ENCODE data around the gene CAPN15.

CAPN15 gene

GRCh38 chr16:543301-544164 is 16.0 kb downstream of the CAPN15 start:
- no peak for DNase-seq (ENCODE audit: low read depth in 3 of 3, low spot score in 1 of 3)

- DNase-seq (ENCODE audit: low read depth in 3 of 3, low spot score in 1 of 3) = no peak
Measured at GRCh38 chr16:544517-544916, 17.0 kb downstream of the CAPN15 start.

- peak in 1 of 3 donors; percentile 45 for DNase-seq (ENCODE audit: low read depth in 3 of 3, low spot score in 1 of 3)
Measured at GRCh38 chr16:546909-547770, 19.6 kb downstream of the CAPN15 start.

- no peak for DNase-seq (ENCODE audit: low read depth in 3 of 3, low spot score in 1 of 3)
Measured at GRCh38 chr16:548586-548985, 21.1 kb downstream of the CAPN15 start.

GRCh38 chr16:549544-550263 is 22.2 kb downstream of the CAPN15 start:
- DNase-seq (ENCODE audit: low read depth in 3 of 3, low spot score in 1 of 3) = no peak

GRCh38 chr16:551210-551609 is 23.7 kb downstream of the CAPN15 start:
- no peak for DNase-seq (ENCODE audit: low read depth in 3 of 3, low spot score in 1 of 3)

GRCh38 chr16:552171-552570 is 24.7 kb downstream of the CAPN15 start:
- DNase-seq (ENCODE audit: low read depth in 3 of 3, low spot score in 1 of 3) = no peak

- no peak for DNase-seq (ENCODE audit: low read depth in 3 of 3, low spot score in 1 of 3)
Measured at GRCh38 chr16:553601-554296, 26.2 kb downstream of the CAPN15 start.

GRCh38 chr16:554297-554621 is 26.7 kb downstream of the CAPN15 start:
- DNase-seq (ENCODE audit: low read depth in 3 of 3, low spot score in 1 of 3) = no peak

- DNase-seq (ENCODE audit: low read depth in 3 of 3, low spot score in 1 of 3) = no peak
Measured at GRCh38 chr16:554640-555365, 27.3 kb downstream of the CAPN15 start.

GRCh38 chr16:555528-556473 is 28.3 kb downstream of the CAPN15 start:
- DNase-seq (ENCODE audit: low read depth in 3 of 3, low spot score in 1 of 3) = no peak

- no peak for DNase-seq (ENCODE audit: low read depth in 3 of 3, low spot score in 1 of 3)
Measured at GRCh38 chr16:556474-557173, 29.1 kb downstream of the CAPN15 start.

- no peak for DNase-seq (ENCODE audit: low read depth in 3 of 3, low spot score in 1 of 3)
Measured at GRCh38 chr16:557463-558297, 30.2 kb downstream of the CAPN15 start.

GRCh38 chr16:558298-559020 is 30.9 kb downstream of the CAPN15 start:
- DNase-seq (ENCODE audit: low read depth in 3 of 3, low spot score in 1 of 3) = no peak

GRCh38 chr16:559021-559380 is 31.5 kb downstream of the CAPN15 start:
- no peak for DNase-seq (ENCODE audit: low read depth in 3 of 3, low spot score in 1 of 3)

GRCh38 chr16:559411-560203 is 32.1 kb downstream of the CAPN15 start:
- no peak for DNase-seq (ENCODE audit: low read depth in 3 of 3, low spot score in 1 of 3)
